GM21367 (cell line): ENCODE data around the gene LTB4R.

Source experiments
- ATAC-seq: cut with Tn5 transposase; IDR thresholded peaks from one replicate; pipeline ENCODE4 v1.9.1; 2021; ENCODE audit not compliant: unreplicated experiment

Gene LTB4R

GRCh38 chr14:24310646-24311604 is at the start of gene LTB4R:
Gene LTB4R, plus strand, starts transcription at chr14:24311502. Its CDS starts 4,150 bp downstream, at chr14:24315652.
- ATAC-seq: peak; percentile 54

GRCh38 chr14:24261969-24262327 is 49.4 kb upstream of the LTB4R start:
- no peak for ATAC-seq

- no peak for ATAC-seq
Measured at GRCh38 chr14:24262821-24263733, 48.2 kb upstream of the LTB4R start, which contains the start of gene TGM1. Gene TGM1, minus strand, starts transcription at chr14:24263177. Its CDS starts 825 bp downstream, at chr14:24262352.

DNA sequence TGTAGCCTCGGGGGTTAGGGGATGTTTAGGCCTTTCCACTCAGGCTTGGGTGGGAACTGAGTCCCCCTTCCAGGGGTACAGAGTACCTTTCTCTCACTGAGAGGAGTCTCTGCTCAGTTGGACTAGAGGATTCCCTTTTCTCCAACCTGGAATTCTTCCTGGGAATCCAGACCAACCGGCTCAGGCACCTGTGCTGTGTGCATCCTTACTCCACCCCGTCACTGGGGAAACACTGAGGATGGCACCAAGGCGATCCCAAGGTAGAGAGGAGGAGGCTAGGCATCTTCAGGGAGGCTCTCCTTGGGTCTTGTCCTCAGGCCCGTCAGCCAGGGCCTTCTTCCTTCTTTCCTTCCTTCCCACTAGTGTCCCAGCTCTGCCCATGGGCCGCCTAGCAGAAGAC is 47.5 kb upstream of the LTB4R start:
- no peak for ATAC-seq

DNA sequence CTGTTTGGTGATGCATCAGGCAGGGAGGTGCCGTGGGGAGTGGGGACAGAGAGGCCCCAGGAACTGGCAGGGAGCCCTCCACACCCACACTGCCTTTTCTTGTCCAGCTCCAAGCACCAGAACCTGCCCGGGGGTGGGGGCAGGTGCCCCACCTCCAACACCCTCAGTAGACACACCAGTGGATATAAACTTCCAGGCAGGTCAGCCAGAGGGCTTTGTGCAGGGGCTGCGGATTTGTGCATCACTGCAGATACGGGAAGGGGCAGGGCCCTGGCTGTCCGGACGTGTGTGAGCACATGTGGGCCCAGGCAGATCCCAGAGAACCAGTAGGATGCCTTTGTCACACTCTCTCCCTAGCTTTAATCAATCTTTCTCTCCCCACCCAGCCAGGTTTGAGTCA is 47.0 kb upstream of the LTB4R start:
- ATAC-seq: no peak

- no peak for ATAC-seq
Measured at GRCh38 chr14:24266344-24267244, 44.7 kb upstream of the LTB4R start.

- no peak for ATAC-seq
Measured at GRCh38 chr14:24267516-24267915, 43.8 kb upstream of the LTB4R start.

DNA sequence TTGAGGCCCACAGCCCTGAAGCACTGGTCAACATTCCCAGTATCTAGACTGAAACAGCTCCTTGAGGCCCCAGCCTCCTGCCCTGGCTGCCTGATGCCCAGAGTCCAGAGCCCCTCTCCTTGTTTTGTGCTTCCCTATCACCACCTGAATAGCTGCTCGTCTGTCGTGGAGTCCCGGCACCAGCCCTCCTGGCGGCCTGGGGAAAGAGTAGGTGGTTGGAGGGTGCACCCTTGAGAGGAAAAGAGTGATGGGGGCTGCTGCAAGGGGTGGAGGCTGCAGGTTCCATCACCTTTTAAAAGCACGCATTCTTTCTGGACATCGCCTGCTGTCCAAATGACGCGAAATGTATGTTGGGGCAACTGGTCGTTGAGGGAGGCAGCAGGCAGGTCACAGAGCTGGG is 43.1 kb upstream of the LTB4R start:
- no peak for ATAC-seq

DNA sequence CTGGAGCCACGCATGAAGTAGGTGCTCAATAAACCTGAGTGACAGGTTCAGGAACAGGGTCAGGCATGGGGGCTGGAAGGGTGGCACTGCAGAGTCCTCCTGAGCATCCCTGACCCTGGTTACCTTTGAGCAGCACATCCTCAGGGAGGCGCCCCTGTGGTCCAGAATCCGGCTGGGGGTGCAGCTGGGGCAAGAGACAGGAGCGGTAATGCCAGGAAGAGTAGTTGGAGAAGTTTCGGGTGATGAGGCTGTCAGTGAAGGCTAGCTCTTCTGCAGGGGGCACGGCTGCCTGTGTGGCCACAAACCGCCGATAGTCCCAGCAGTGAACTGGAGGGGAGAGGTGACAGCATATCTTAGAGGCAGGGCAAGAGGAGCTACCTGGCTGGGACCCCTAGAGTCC is 41.9 kb upstream of the LTB4R start:
- ATAC-seq: no peak

DNA sequence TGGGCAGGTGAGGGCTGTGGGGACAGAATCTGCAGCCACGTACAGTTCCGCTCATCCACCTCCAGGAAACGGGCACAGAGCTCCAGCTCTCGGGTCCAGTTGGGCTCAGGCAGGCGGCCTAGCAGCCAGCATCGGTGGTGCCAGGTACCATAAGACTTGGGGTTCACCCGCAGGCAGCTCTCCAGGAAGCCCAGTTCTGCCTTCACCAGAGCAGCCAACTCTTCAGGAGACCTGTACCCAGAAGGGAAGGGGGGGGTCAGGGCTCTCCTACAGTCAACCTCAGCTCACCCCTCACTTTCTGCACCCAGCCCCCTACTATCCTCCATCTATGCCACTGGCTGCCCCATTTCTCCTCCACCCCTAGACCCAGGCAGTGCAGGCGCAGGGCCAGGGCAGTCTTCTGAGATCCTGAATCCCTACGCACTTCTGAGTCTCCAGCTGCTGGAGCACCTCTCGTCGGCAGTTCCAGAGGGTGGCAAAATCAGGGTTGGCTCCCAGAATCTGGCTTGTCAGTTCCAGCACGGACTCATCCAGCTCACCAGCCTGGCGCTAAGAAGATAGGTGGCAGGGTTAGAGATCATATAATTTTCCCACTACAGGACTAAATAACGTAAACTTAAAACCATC is 41.3 kb upstream of the LTB4R start:
- ATAC-seq: no peak

GRCh38 chr14:24270537-24271133 is 40.7 kb upstream of the LTB4R start:
- ATAC-seq: no peak

GRCh38 chr14:24271134-24271833 is 40.0 kb upstream of the LTB4R start, which contains the start of gene RABGGTA:
Gene RABGGTA, minus strand, starts transcription at chr14:24271597. Its CDS starts 482 bp downstream, at chr14:24271115.
- peak; percentile 77 for ATAC-seq

DNA sequence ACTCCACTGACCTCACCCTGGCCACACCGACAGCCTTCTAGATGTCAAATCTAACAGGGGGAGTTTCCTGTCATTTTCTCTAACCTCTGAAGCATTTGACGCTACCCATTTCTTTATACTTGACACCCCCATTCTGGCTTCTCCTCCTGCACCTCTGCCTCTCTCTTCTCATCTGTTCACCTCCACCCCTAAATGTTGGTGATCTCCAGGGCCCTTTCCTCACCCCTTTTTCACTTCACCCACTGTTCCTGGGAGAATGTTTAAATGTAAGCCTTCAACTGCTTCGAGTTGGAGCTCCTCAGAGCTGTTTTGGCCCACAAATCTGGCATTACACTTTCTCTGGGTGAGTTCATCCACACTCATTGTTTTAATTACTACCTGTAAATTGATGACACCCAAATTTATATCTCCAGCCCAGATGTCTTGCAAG is 39.5 kb upstream of the LTB4R start:
- ATAC-seq: no peak

DNA sequence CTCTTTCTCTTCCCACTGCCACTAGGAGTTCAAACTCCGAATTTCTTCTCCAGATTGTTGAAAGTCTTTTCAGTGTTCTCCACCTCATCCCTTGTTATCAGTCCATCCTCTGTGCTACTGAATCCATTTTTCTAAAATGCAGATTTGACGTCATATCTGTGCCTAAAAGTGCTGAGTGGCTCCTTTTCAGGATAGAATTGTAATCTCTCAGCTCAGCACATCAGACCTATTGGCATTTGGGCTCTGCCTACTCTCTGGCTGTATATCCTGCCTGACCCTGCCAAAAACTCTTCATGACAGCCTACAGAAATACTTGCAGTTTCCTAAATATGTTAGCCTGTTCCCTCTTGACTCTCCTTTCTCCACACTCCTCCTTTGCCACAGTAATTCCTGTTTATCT is 38.8 kb upstream of the LTB4R start:
- ATAC-seq: no peak

- no peak for ATAC-seq
Measured at GRCh38 chr14:24273422-24273998, 37.8 kb upstream of the LTB4R start.

DNA sequence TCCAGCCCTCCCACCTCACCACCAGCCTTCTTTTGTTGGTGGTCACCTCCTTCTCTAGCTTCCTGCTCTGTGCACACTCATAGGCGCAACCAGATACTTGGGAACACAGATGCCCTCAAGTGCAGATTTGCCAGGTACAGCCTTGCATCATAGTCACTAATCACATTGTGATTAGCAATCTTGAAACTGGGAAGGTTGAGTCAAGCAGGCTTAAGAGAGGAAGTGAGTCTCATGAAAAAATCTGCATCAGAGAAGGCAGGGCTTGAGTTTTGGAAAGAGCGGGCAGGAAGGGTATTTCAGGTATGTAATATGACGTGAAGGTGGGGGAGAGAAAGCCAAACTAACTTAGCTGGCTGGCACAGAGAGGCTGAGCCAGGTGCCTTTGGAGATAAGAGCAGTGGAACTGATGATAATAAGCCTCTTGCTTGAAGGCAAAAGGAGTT is 37.2 kb upstream of the LTB4R start:
- ATAC-seq: peak; percentile 41

- no peak for ATAC-seq
Measured at GRCh38 chr14:24277071-24277470, 34.2 kb upstream of the LTB4R start.

DNA sequence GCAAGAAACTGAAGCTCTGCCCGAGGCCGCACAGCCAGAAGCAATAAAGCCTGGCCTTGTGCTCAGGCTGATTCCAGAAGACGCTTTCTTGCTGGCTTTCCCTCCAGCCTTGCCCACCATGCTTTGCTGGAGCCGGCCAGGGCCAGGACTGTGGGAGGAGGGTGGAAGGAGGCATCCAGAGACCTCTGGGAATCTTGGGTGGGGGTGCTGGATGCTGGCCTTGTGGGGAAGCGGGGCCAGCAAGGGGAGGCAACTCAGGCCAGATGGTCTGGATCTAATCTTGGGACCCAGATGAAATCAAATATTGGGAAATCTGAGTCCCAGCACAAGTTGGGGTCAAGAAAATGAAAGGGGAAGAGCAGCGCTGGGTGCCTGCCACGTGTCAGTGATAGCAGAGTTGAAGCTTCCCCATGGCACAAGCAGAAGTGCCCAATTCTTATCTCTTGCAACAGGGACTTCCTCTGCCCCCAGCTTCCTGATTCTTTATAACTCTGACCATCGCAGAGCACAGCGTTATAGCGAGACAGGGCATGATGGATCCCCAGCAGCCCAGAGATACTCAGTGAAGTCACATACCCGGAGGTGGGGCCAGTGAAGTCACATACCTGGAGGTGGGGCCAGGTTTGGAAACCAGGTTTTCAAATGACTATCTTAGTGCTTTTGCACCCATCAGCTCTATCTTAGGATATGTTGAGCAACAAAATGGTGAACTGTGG is 33.5 kb upstream of the LTB4R start:
- no peak for ATAC-seq
